WI38 (cell line): ENCODE measurements around the gene C5orf63.

Source experiments
- H3K4me3 ChIP-seq: 2 replicates; pipeline ENCODE4 v1.5.1; 2011; ENCODE audit warnings: low read depth, mild to moderate bottlenecking, control low read depth, low read length
- CTCF ChIP-seq: IDR thresholded peaks from 2 replicates; pipeline ENCODE4 v1.5.1; 2012; ENCODE audit warnings: low read depth, mild to moderate bottlenecking, control low read depth, low read length

The C5orf63 gene

GRCh38 chr5:127085796-127086195 is 12.5 kb upstream of the C5orf63 start:
- no peak for TF ChIP-seq CTCF
- no peak overlapping the region for H3K4me3 ChIP-seq

- H3K4me3 ChIP-seq, result no peak overlapping the region
- no peak for TF ChIP-seq CTCF
Observed at GRCh38 chr5:127085371-127085770, 12.1 kb upstream of the C5orf63 start.

GRCh38 chr5:127084656-127085055 is 11.4 kb upstream of the C5orf63 start:
- no peak overlapping the region for H3K4me3 ChIP-seq
- no peak for TF ChIP-seq CTCF

- H3K4me3 ChIP-seq, result no peak overlapping the region
- no peak for TF ChIP-seq CTCF
Observed at GRCh38 chr5:127083711-127084110, 10.4 kb upstream of the C5orf63 start.

- no peak overlapping the region for H3K4me3 ChIP-seq
- no peak for TF ChIP-seq CTCF
Observed at GRCh38 chr5:127079994-127080491, 6.7 kb upstream of the C5orf63 start.

- H3K4me3 ChIP-seq, result no peak overlapping the region
- TF ChIP-seq CTCF, result no peak
Observed at GRCh38 chr5:127077366-127077765, 4.1 kb upstream of the C5orf63 start.

- no peak overlapping the region for H3K4me3 ChIP-seq
- TF ChIP-seq CTCF, result no peak
Observed at GRCh38 chr5:127076315-127077129, 3.2 kb upstream of the C5orf63 start.
